Measurements from ENCODE around the gene ACTL7A.

- TF ChIP-seq BCL11A (tag by site-specific recombination; IDR thresholded peaks at IDR 0.05; ENCODE audit: low read depth) = no peak
- TF ChIP-seq ZNF350 (tag by site-specific recombination; IDR thresholded peaks at IDR 0.05) = no peak
- TF ChIP-seq ZNF138 (tag by site-specific recombination; IDR thresholded peaks at IDR 0.05; ENCODE audit: borderline replicate concordance) = no peak
- no peak for TF ChIP-seq YY1 (tag by site-specific recombination; IDR thresholded peaks at IDR 0.05)
- no peak for TF ChIP-seq PRDM1 (tag by site-specific recombination; IDR thresholded peaks at IDR 0.05)
- no peak for TF ChIP-seq ZBTB7A (tag by site-specific recombination; IDR thresholded peaks at IDR 0.05; ENCODE audit: low read depth)
- no peak for TF ChIP-seq TCF7L2 (IDR thresholded peaks at IDR 0.05; ENCODE audit: borderline replicate concordance, low read depth, low read length)
- TF ChIP-seq ZNF449 (tag by site-specific recombination; IDR thresholded peaks at IDR 0.05) = no peak
- TF ChIP-seq KLF16 (tag by site-specific recombination; IDR thresholded peaks at IDR 0.05) = no peak
- TF ChIP-seq CTCF (tag by site-specific recombination; IDR thresholded peaks at IDR 0.05) = no peak
- TF ChIP-seq ZNF157 (tag by site-specific recombination; IDR thresholded peaks at IDR 0.05) = no peak
- TF ChIP-seq ZNF580 (tag by site-specific recombination; IDR thresholded peaks at IDR 0.05) = no peak
- no peak for TF ChIP-seq ZNF184 (tag by site-specific recombination; IDR thresholded peaks at IDR 0.05)
- no peak for TF ChIP-seq ZNF132 (tag by site-specific recombination; IDR thresholded peaks at IDR 0.05; ENCODE audit: borderline replicate concordance)
Observed at GRCh38 chr9:108859459-108860114, 2.5 kb upstream of the ACTL7A start.

Measured in HEK293 (cell line).